Embryonic facial prominence (tissue), 1 donor: ENCODE measurements around the gene LYPD4.
"Not testable (repeated sequence)": the region's sequence is repeated elsewhere in the genome, so short reads cannot be mapped to it uniquely, and the experiment has no call there.

Source experiments
- DNase-seq: peaks from one replicate; pipeline ENCODE4 v3.0.0-alpha.2; 2016; ENCODE audit errors: extremely low spot score

The LYPD4 gene, protein sequence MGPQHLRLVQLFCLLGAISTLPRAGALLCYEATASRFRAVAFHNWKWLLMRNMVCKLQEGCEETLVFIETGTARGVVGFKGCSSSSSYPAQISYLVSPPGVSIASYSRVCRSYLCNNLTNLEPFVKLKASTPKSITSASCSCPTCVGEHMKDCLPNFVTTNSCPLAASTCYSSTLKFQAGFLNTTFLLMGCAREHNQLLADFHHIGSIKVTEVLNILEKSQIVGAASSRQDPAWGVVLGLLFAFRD

DNA sequence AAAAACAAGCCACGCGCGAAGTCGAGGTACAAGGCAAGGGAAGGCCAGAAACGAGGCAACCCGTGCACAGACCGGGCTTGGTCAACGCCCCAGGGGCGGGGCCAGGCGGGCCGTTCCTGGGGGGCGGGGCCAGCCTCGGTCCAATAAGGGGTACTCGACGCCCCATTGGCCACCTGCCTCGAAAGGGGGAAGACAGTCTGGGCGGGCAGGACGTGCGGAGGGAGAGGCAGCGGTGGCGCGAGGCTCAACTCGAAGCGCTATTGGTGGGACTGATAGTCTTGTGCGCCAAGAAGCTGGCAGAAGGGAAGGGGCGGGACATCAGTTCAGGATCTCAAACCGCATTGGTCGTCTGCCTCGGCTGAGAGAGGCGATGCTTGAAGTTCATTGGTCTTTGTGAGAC is at the start of gene LYPD4:
LYPD4 (minus strand) TSS at position 83 of the 400 bp plus-strand sequence. CDS start 5,398 bp downstream, outside the sequence.
- DNase-seq = no peak

DNA sequence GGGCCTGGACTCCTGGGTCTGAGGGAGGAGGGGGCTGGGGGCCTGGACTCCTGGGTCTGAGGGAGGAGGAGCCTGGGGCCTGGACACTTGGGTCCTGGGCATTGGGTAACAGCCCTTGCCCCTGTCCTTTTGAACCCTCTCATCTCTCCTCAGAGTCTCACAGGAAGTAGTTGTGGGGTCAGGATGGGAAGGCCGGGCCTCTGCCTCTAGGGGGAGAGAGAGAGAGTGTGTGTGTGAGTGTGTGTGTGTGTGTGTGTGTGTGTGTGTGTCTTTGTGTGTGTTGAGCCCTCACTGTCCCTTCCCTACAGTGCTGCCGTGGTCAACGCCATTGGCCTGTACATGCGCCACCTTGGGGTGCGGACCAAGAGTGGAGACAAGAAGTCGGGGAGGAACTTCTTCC is 49.4 kb upstream of the LYPD4 start:
- no peak for DNase-seq

DNA sequence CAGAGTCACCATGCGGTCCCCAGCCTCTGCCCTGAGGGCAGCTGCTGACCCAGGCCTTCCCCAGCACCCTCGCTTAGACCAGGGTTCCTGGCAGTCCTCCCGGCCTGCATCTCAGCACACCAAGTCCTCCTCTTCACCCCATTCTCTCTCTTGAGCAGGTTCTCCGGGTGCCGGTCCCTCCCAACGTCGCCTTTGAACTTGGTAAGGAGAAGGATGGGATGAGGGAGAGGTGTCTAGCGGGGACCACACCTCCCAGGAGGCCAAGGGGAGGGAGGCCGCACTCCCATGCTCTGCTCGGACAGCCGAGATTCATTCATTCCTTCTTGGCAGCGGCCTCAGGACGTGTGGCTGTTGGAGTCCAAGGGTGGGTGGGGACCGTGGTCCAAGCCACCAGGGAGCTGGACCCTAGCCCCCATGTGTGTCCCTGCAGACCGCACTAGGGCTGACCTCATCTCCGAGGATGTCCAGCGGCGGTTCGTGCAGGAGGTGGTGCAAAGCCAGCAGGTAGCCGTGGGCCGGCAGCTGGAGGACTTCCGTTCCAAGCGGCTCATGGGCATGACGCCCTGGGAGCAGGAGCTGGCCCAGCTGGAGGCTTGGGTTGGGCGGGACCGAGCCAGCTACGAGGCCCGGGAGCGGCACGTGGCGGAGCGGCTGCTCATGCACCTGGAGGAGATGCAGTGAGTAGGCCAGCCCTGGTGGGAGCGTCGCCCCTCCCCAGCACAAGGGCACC is 47.9 kb upstream of the LYPD4 start:
- DNase-seq = no peak

DNA sequence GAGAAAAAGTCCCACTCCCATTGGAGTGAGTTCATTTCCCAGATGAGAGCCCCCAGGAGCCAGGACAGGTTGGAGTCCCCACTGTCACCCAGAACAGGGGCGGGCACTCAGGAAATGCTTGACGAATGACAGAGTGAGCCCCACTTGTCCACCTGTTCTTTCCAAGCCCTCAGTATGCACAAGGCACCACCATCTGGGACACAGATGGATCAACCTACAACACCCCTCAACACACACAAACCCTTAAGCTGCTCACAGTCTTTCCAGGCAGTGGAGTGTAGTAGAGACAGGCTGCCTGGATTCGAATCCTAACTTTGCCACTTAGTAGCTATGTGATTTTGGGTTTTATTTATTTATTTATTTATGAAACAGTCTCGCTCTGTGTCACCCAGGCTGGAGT is 46.5 kb upstream of the LYPD4 start:
- no peak for DNase-seq

DNA sequence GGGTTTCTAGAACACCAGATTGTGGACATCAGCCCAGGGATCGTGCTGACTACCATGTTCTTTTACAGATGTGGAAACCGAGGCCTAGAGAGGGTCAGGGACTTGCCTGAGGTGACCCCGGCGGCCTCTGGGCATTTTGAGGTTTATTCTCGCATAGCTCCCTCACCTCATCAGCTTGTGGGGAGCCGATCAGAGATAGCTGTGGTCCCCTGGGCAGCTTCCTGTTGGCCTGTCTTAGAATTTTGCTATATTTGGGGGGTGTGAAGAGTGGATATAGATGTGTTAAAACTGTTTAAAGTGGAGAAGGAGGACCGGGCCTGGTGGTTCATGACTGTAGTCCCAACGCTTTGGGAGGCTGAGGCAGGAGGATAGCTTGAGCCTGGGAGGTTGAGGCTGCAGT is 45.4 kb upstream of the LYPD4 start:
- DNase-seq = no peak

DNA sequence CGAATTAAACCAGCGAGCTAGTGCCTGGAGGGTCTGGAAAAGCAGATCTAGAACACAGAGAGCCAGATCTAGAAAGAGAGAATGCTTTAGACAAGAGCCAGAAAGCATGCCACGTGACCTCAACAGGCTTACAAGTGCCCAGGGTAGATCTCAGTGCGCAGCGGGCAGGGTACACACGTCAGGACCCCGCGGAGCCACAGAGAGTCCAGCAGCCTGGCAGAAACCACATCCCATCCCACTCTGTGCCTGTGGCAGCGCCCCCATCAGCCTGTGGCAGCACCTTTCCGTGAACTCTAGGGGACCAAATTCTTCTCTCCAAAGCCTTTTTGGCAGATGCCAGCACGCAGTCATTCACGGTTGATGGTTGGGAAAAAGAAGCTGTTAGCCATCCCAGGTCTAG is 44.4 kb upstream of the LYPD4 start:
- no peak for DNase-seq

DNA sequence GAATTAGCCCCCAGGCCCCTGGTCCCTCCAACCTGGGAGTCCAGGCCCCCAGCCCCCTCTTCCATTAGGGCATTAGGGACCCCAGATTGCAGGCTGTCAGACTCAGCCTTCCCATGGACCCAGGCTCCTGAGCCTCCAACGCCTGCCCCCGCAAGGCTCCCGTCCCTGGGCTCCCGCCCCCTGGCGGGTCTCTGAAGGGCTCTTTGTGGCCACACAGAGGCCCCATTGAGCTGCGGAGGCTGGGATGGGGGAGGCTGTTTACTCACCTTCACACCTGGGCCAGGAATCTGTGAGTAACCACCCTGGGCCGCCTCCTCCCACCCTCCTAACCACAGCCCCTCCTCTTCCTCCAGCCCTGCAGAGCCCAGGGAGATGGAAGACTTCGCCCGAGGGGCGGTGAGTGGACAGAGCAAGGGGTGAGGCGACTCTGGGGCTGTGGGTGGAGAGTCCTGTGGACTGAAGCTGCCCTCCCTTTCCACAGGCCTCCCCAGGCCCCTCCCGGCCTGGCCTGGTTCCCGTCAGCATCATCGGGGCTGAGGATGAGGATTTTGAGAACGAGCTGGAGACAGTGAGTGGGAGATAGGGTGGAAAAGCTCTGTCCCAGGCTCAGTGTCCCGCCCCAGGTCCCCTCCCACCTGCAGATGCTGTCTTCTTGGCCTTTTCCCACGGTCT is 43.4 kb upstream of the LYPD4 start:
- no peak for DNase-seq

DNA sequence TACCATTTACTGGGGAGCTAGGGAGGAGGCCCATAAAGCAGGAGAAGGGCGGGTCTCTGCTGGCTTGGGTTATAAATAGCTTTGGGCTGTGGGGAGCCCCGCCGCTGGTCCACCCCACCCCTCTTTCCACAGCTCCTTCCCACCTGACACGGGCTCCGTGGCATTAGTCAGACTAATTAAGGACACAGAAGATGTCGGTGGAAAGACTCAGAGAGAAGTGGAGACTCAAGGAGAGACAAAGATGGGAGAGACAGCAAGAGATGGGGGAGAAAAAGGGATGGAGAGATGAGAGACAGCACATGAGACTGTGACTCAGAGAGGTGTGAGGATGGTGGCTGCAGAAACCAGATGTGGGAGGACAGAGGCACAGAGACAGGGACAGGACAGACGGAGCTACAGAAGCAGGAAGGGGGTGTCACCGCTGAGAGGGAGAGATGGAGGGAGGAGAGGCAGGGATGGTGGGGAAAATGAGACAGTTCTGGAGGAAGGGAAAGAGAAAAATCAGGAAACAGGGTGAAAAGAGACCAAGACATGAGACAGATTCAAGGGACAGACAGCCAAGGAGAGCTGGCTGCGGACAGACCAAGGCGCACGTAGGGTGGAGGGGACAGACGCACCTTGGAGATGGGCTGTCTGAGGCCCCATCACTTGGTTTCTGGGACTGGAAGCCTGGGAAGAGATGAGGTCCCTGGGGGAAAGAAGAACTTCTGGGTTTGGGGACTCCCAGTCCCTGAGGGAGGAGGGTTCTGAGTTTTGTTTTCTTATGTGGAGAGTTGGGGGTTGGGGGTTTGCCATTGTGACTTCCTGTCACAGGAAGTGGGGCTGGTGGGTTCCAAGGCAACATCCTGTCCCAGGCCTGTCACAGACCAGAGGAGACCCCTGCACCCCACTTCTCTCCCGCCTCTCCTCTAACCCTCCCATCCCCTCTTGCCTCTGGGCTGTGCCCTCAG is 42.6 kb upstream of the LYPD4 start:
- no peak for DNase-seq

DNA sequence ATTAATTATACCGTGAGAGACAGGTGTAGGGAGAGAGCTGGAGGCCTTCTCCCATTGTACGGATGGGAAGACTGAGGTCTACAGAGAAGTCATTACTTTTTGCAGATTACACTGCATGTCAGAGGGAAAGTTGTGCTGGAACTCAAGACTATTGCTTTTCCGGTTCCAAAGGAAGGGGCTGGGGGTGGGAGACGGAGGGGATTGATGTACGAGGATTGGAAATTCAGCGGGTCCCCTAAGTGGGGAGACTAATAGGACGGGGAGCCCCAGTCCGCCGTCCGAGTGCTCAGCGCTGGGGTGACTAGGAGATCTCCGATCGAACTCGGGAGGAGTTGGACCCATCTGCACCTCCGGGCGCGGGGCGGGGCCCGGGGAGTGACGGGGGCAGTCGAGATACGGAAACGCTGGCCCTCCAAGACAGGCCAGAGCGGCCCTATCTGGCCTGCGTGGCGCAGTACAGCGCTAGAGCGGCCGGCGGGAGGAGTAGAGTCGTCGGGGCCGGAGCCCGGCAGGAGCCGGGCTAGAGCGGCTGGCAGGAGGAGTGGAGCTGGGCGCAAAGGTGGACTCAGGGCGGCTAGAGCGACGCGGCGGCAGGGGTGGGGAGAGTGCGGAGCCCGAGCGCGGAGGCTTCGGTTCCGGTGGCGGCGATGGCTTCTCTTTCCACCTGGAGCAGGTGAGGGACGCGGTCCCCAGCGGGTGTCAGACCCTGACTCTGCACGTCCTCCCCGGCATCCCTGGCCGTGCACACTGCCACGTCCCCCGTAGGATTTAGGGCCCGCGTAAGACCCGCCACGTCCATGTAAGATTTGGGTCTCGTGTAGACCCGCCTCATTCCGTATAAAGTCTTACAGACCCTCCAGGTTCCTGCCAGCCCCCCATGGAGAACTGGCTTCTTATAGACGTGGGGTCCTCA is 39.6 kb upstream of the LYPD4 start:
- peak; percentile 91 for DNase-seq

DNA sequence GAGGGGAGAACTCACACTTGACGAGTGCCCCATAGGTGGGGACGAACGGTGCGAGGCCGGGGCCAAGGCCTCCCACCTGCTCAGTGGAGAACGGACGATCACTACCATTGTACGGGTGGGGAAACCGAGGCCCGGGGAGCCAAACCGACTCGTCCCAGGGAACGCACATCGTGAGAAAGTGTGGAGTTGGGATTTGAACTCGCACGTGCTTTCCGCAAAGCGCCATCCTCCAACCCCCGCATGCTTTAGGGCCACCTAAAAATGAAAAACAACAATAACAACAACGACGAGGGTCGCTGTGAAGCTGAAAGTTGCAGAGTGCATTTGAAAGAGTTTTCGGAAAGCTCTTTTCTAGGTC is 39.0 kb upstream of the LYPD4 start:
- DNase-seq = no peak

DNA sequence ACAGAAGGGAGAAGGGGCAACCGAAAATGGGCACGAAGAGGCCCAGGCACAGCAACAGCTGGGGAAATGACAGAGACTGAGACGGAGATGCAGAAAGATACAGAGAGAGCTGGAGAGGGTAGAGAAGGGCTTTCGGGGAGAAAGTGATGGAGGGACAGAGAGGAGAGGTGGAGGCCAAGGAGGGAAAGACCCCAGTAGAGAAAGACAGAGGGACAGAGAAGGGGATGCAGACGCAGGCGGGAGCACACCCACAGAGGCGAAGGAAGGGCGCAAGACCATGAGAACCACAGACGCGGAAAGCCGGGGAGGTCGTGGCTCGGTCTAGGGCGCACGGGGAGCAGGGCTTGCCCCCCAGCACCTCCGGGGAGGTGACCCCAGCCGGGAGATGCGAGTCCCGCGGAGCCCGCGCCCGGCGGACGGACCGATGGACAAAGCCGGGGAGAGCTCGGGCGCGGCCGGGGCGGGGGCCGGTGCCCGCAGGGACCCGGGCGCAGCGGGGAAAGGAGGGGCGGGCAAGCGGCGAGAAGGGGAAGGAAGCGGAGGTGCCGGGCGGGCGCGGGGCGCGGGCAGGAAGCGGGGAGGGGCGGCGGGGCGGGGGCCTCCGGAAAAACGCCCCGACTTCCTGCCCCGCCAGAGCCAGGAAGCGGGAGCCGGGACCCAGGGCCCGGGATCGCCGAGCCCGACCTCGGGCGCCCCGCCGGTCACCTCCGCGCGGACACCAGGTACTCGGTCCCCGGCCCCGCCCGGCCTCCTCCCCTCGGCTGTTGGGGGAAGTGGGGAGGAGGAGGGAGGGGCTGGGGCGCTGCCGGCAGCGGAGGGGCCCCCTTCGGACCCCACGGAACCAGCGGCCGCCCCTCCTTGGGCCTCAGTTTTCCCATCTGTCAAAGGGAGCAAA is 38.3 kb upstream of the LYPD4 start, which contains the start of gene ARHGEF1:
ARHGEF1 (plus strand) TSS at position 617 of the 895 bp plus-strand sequence. CDS start 4,899 bp downstream, outside the sequence.
- no peak for DNase-seq

DNA sequence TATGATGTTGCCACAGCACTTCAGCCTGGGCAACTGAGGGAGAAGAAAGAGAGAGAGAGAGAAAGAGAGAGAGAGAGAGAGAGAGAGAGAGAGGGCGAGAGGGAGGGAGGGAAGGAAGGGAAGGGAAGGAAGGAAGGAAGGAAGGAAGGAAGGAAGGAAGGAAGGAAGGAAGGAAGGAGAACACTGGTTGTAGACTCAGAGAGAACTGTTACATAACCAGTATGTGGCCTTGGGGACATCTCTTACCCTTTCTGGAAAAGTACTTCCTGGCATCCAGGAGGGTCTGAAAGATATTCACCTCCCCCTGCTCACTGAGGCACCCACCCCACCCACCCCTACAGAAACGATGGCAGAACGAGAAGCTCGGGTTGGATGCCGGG is 35.8 kb upstream of the LYPD4 start:
- DNase-seq = no peak

DNA sequence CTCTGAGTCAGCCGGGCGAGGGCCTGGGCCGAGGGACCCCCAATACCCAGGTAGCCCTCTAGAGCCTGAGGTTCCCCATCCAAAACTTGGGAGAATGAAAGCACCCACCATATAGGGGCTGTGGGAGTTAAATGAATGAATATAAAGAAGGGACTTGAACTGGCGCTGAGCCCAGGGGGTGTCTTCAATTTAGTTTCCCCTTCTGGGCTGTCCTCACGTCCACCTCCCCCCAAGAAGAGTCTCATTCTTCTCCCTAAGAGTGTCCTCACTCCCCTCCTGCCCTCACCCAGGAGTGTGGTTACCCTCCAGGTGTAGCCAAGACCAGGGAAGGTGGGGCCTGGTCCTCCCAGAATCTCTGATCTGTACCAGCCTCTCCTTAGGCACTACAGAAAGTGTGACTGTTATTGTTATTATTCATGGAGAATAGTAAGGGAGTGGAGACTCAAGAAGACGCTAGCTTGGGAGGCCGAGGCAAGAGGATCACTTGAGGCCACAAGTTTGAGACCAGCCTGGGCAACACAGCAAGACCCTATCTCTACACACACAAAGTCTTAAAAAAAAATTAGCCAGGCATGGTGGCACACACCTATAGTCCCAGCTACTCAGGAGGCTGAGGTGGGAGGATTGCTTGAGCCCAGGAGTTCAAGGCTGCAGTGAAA is 35.3 kb upstream of the LYPD4 start:
- DNase-seq = no peak

DNA sequence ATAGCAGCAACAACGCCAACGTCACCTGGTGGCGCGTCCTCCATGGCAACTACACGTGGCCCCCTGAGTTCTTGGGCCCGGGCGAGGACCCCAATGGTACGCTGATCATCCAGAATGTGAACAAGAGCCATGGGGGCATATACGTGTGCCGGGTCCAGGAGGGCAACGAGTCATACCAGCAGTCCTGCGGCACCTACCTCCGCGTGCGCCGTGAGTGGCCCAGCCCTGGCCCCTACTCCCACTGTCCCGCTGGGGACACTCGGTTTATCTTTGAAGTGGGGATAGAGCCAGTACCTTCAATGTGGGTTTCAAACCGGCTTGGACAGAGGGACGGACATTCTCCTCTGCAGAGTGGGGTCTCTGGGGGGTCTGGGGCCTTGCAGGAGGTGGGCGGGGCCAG is 34.6 kb upstream of the LYPD4 start:
- no peak for DNase-seq

DNA sequence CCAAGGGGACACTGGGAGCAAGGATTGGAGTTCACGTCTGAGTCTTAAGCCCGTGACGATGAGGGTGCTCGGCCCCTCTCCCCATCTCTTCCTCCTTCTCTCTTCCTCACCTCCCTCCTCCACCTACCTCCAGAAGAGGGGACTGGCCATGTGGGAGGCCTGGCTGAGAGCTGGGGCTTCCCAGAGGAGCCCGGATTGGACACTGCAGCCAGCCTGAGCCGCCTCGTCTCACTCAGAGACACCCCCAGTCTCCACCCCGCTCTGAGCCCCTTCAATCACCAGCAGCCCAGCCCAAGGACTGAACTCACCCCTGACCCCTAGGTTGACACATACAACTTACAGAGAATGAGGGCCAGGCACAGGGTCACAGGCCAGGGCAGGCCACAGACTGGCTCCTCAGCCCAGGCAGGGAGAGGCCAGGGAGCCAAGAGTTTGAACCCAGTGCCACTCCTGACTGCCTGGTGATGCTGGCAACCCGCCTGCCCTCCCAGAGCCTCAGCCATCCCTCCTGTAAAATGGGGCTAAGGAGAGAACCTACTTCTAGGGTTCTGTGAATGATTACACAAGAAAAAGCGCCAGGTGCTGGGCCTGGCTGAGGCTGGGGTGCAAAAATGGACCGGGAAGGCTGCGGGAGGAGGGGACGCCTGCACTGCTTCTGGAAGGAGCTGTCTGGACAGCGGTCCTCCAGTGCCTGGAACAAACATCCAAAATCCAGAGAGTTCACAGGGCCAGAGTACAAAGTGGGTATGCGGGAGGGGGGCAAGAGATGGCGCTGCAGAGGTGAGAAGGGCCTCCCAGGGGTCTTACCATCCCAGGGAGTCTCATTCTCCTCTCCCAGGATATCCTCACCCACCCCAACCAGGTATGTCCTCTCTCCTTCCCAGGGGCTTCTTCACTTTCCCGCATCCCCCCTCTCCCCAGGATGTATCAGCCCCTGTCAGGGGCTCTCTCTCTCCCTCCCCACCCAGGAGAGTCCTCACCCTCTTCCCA is 33.7 kb upstream of the LYPD4 start:
- DNase-seq = no peak

DNA sequence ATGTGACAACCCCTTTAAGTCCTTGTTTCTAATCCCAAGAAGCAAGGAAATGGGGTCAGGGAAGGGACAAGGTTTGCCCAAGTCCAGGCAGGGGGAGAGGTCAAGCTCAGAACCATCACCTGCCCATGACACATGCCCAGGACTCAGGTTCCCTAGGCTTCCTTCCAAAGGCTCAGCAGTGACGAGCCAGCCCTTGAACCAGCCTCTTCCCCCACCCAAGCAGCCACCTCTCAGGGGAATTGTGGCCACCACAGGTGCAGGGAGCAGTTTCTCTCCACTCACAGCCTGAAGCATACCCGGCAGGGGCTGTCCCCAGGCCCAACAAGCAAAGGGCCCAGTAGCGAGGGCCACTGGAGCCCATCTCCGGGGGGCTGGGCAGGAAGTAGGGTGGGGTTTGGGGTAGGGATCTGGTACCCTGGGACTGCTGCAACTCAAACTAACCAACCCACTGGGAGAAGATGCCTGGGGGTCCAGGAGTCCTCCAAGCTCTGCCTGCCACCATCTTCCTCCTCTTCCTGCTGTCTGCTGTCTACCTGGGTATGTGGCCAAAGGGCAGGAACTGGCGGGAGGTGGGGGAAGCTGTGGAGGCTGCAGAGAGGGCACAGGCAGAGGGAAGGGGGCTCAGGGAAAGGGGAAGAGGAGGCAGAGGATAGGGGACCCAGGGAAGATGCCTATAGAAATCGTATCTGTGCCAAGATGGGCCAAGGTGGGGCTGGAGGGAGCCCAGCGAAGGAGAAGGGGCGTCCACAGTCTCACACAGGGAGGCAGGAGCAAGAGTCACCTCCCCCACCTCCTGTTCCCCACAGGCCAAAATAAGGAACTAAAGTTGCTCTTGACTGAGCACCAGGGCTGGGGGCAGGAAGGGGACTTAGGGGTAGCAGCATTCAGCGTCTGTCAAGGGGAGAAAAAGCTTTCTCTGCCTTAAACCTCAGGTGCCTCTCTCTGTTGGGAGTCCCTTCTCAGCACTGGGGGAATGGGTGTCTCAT is 32.7 kb upstream of the LYPD4 start, which contains the start of gene CD79A:
CD79A (plus strand) TSS at position 433 of the 986 bp plus-strand sequence; CDS start at position 459, 26 bp downstream.
- no peak for DNase-seq

DNA sequence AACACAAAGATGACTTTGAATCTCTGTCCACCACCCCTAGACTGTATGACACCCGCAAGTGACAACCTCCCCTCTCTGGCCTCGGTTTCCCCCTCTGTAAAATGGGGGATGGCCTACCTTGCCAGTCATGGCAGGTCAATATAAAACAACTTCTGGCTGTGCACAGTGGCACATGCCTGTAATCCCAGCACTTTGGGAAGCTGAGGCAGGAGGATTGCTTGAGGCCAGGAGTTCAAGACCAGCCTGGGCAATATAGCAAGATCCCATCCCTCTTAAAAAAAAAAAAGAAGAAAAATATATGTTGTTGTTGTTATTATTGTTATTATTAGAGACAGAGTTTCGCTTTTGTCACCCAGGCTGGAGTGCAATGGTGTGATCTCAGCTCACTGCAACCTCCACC is 31.5 kb upstream of the LYPD4 start:
- DNase-seq = not testable (repeated sequence)
